Astrocyte (in vitro differentiated cells and primary cell): ENCODE measurements around the gene MAP4K4. TPM values are rescaled to one million over a fixed set of nuclear protein-coding genes. Genes with fewer than 3 reads are reported as not detected.
A peak's percentile ranks its signal among the peaks of the same experiment; 100 is the strongest.

Experiments
- DNase-seq: peaks from one replicate; pipeline ENCODE4 v3.0.0-alpha.2; 2010; ENCODE audit warnings: low read depth
- FAIRE-seq: peaks from 2 replicates; lab custom pipeline; 2011; peaks lifted over from hg19 to GRCh38; lab: Jason Lieb, UNC
- H2AFZ ChIP-seq: 2 replicates; pipeline ENCODE4 v1.6.0; 2012; ENCODE audit warnings: low read depth, low read length, inconsistent platforms
- H3K27ac ChIP-seq: 2 replicates; pipeline ENCODE4 v1.5.1; 2011; ENCODE audit warnings: low read depth, low read length, inconsistent platforms
- H3K27me3 ChIP-seq: 2 replicates; pipeline ENCODE4 v1.6.0; 2011; ENCODE audit warnings: low read length, inconsistent platforms; ENCODE audit not compliant: insufficient read depth
- H3K36me3 ChIP-seq: 2 replicates; pipeline ENCODE4 v1.5.1; 2011; ENCODE audit warnings: low read length, inconsistent platforms; ENCODE audit not compliant: insufficient read depth
- H3K4me1 ChIP-seq: 2 replicates; pipeline ENCODE4 v1.5.1; 2011; ENCODE audit warnings: low read length, inconsistent platforms; ENCODE audit not compliant: insufficient read depth
- H3K4me2 ChIP-seq: 2 replicates; pipeline ENCODE4 v1.6.0; 2012; ENCODE audit warnings: low read length, inconsistent platforms
- H3K4me3 ChIP-seq: 2 replicates; pipeline ENCODE4 v1.5.1; 2011; ENCODE audit warnings: low read depth, mild to moderate bottlenecking, low read length, inconsistent platforms; ENCODE audit not compliant: insufficient read depth
- H3K79me2 ChIP-seq: 2 replicates; pipeline ENCODE4 v1.6.0; 2012; ENCODE audit warnings: mild to moderate bottlenecking, low read length, inconsistent platforms; ENCODE audit not compliant: insufficient read depth
- H3K9ac ChIP-seq: 2 replicates; pipeline ENCODE4 v1.6.0; 2012; ENCODE audit warnings: mild to moderate bottlenecking, low read length, inconsistent platforms
- H3K9me3 ChIP-seq: 2 replicates; pipeline ENCODE4 v1.5.1; 2012; ENCODE audit warnings: low read depth, mild to moderate bottlenecking, low read length, inconsistent platforms; ENCODE audit not compliant: insufficient read depth
- H4K20me1 ChIP-seq: 2 replicates; pipeline ENCODE4 v1.6.0; 2012; ENCODE audit warnings: low read length, inconsistent platforms; ENCODE audit not compliant: insufficient read depth
- H3K27ac Mint-ChIP-seq: one replicate; pipeline ENCODE4 v1.8.0; 2021; ENCODE audit warnings: mild to moderate bottlenecking, mixed read lengths; ENCODE audit not compliant: unreplicated experiment
- H3K27me3 Mint-ChIP-seq: one replicate; pipeline ENCODE4 v1.8.0; 2021; ENCODE audit warnings: low read depth, mixed read lengths; ENCODE audit not compliant: unreplicated experiment
- H3K36me3 Mint-ChIP-seq: one replicate; pipeline ENCODE4 v1.8.0; 2021; ENCODE audit warnings: low read depth, mixed read lengths; ENCODE audit not compliant: unreplicated experiment
- H3K4me1 Mint-ChIP-seq: one replicate; pipeline ENCODE4 v1.8.0; 2021; ENCODE audit warnings: low read depth, mixed read lengths; ENCODE audit not compliant: unreplicated experiment
- H3K4me3 Mint-ChIP-seq: one replicate; pipeline ENCODE4 v1.8.0; 2021; ENCODE audit warnings: mild to moderate bottlenecking, moderate library complexity, mixed read lengths; ENCODE audit not compliant: unreplicated experiment
- H3K9me3 Mint-ChIP-seq: one replicate; pipeline ENCODE4 v1.8.0; 2021; ENCODE audit warnings: mild to moderate bottlenecking, mixed read lengths; ENCODE audit not compliant: unreplicated experiment
- EZH2 ChIP-seq: IDR thresholded peaks from 2 replicates; pipeline ENCODE4 v1.6.1; 2012; ENCODE audit warnings: mild to moderate bottlenecking, low read length, inconsistent platforms; ENCODE audit not compliant: insufficient read depth
- total RNA-seq: library from RNA; stranded (reverse); gene quantifications from 2 replicates; pipeline ENCODE4 v1.2.1, GENCODE V29; 2021
- TF ChIP-seq, protein P1 (sequence below): IDR thresholded peaks from 2 replicates; pipeline ENCODE4 v1.5.1; 2011; ENCODE audit warnings: low read depth, mild to moderate bottlenecking, inconsistent platforms, low read length, moderate library complexity; ENCODE audit not compliant: insufficient read depth

Gene MAP4K4
- total RNA-seq, 1 donor from 2014 or later, result 231 TPM

DNA sequence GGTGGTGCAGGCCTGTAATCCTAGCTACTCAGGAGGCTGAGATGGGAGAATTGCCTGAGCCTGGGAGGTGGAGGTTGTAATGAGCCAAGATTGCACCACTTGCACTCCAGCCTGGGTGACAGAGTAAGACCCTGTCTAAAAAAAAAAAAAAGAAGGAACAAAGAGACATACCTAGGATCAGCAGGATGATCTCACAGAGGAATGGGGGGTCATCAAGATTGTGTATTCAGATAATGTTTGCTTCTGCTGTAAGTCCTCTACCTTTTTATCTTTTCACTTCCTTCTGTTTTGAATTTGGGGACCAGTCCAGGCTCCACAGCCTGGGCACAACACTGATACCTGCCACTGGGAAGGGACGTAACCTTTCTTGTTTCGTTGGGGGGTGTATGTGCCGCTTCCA lies 53.2 kb downstream of the MAP4K4 start:
- TF ChIP-seq EZH2, result no peak
- TF ChIP-seq, protein P1, sequence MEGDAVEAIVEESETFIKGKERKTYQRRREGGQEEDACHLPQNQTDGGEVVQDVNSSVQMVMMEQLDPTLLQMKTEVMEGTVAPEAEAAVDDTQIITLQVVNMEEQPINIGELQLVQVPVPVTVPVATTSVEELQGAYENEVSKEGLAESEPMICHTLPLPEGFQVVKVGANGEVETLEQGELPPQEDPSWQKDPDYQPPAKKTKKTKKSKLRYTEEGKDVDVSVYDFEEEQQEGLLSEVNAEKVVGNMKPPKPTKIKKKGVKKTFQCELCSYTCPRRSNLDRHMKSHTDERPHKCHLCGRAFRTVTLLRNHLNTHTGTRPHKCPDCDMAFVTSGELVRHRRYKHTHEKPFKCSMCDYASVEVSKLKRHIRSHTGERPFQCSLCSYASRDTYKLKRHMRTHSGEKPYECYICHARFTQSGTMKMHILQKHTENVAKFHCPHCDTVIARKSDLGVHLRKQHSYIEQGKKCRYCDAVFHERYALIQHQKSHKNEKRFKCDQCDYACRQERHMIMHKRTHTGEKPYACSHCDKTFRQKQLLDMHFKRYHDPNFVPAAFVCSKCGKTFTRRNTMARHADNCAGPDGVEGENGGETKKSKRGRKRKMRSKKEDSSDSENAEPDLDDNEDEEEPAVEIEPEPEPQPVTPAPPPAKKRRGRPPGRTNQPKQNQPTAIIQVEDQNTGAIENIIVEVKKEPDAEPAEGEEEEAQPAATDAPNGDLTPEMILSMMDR, result no peak
- Histone ChIP-seq H2AFZ (no peak overlapping the region), H4K20me1 (peaks cover 78% of the 10 kb centered on the region), H3K27ac (no peak overlapping the region), H3K9ac (no peak overlapping the region), H3K9me3 (no peaks in the 10 kb centered on the region), H3K36me3 (no peaks in the 10 kb centered on the region), H3K4me2 (no peak overlapping the region), H3K27me3 (no peaks in the 10 kb centered on the region), H3K4me1 (peaks cover 72% of the 10 kb centered on the region), H3K79me2 (peaks cover 78% of the 10 kb centered on the region), H3K4me3 (no peak overlapping the region)
- DNase-seq (no peak), FAIRE-seq (no peak)
- H3K27me3 Mint-ChIP-seq, result no peaks in the 10 kb centered on the region
- no peak overlapping the region for H3K4me3 Mint-ChIP-seq
- H3K36me3 Mint-ChIP-seq, result peaks cover 2% of the 10 kb centered on the region
- H3K27ac Mint-ChIP-seq, result no peak overlapping the region
- H3K9me3 Mint-ChIP-seq, result no peaks in the 10 kb centered on the region
- peaks cover 72% of the 10 kb centered on the region for H3K4me1 Mint-ChIP-seq

DNA sequence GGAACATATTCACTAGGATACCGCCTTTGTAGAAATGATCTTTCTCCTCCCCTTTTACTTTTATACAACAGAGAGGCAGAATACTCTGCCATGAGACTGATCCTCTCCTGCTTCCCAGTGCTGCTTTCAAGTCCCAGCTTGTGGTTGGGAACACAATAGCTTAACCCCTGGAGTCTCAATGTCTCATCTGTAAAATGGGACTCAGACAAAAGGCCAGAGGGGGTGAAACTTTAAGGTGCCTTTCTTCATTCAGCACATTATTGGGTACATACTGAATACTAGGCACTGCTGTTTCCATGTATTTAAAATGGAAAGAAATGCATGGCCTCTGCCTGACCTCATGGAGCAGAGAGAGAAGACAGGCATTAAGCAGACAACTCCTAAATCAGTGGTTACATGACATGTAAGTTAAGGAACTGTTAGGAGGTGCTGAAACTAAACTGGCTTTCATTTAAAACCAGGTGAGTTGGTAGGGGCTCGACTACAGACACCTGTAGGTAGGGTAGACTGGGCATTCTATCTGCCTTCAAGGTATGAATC lies 53.8 kb downstream of the MAP4K4 start:
- H3K27ac Mint-ChIP-seq, result no peak overlapping the region
- no peak overlapping the region for H3K4me3 Mint-ChIP-seq

More for the DNA sequence above, 53.8 kb downstream of the MAP4K4 start:
- H3K4me1 ChIP-seq, result peaks cover 65% of the 10 kb centered on the region
- H3K4me3 ChIP-seq, result no peak overlapping the region
- peak overlapping the region; percentile 5 for H3K27ac ChIP-seq
- Mint-ChIP-seq H3K9me3 (no peaks in the 10 kb centered on the region), H3K4me1 (peaks cover 71% of the 10 kb centered on the region), H3K36me3 (peaks cover 2% of the 10 kb centered on the region), H3K27me3 (no peaks in the 10 kb centered on the region)
- H3K36me3 ChIP-seq, result no peaks in the 10 kb centered on the region
- H4K20me1 ChIP-seq, result peaks cover 77% of the 10 kb centered on the region
- peak overlapping the region; percentile 37 for H3K4me2 ChIP-seq
- FAIRE-seq, result no peak
- DNase-seq, result no peak
- no peak overlapping the region for H2AFZ ChIP-seq
- H3K9ac ChIP-seq, result no peak overlapping the region
- no peaks in the 10 kb centered on the region for H3K27me3 ChIP-seq
- no peak for TF ChIP-seq EZH2
- TF ChIP-seq, protein P1, result no peak
- H3K79me2 ChIP-seq, result peaks cover 80% of the 10 kb centered on the region
- H3K9me3 ChIP-seq, result no peaks in the 10 kb centered on the region
